ENCODE measurements around the gene SEL1L3.

SEL1L3 gene

GRCh38 chr4:25861280-25861950 lies 1.4 kb downstream of the SEL1L3 start:
- Histone ChIP-seq H4K20me1 (ENCODE audit: insufficient read depth, low read length) (peaks cover 42% of the 10 kb centered on the region), H3K9ac (ENCODE audit: low read length) (peak overlapping the region; percentile 76), H3K27ac (ENCODE audit: low read length) (peak overlapping the region; percentile 41), H3K4me2 (ENCODE audit: low read length) (peak overlapping the region; percentile 72), H2AFZ (ENCODE audit: low read depth, low read length) (no peak overlapping the region), H3K27me3 (ENCODE audit: low read depth, low read length) (no peaks in the 10 kb centered on the region), H3K9me3 (ENCODE audit: insufficient read depth, low read length) (no peaks in the 10 kb centered on the region), H3K36me3 (replicated peaks; ENCODE audit: low read depth, low read length) (peaks cover 22% of the 10 kb centered on the region), H3K4me1 (ENCODE audit: low read length) (peaks cover 36% of the 10 kb centered on the region), H3K79me2 (ENCODE audit: low read length) (peaks cover 58% of the 10 kb centered on the region), H3K4me3 (ENCODE audit: low read length) (peak overlapping the region; percentile 80)
- TF ChIP-seq EZH2phosphoT487 (IDR thresholded peaks at IDR 0.05; ENCODE audit: low read depth), result no peak
- no peak for TF ChIP-seq CTCF (IDR thresholded peaks at IDR 0.05; ENCODE audit: low read depth, low read length)

DNA sequence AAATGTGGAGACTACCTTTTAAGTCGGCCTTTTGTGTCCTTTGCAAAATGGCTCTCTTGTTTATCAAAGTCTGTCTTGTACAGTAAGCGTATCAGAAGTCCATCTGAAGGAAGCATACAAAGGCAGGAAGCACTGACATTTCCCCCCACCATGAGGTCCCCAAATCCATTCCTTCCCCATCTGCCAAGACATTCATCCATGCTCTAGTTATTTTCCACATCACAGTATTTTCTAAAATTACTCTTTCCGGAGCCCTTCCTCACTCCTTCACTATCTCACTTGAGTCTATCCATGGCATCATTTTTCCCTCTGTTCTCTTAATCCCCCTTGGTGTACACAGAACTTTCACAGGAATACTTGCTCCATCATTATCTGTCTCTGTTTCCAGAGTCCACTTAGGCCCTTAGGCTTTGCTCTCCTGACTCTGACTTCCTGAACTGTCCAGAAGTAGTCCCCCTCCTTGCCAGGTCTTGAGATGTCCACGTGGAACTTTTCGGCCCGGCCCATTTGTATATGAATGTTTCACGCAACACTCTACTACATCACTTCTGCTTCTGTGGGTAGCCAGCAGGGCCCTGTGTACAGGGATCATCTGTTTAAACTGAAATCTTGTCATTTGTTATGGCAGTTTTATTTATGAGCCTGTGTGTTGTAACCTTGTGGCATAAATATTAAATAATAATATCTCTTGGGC lies 2.1 kb downstream of the SEL1L3 start:
- Histone ChIP-seq H3K4me3 (ENCODE audit: low read length) (peak overlapping the region; percentile 80), H3K9me3 (ENCODE audit: insufficient read depth, low read length) (no peaks in the 10 kb centered on the region), H3K4me1 (ENCODE audit: low read length) (peaks cover 31% of the 10 kb centered on the region), H3K4me2 (ENCODE audit: low read length) (peak overlapping the region; percentile 72), H3K27me3 (ENCODE audit: low read depth, low read length) (no peaks in the 10 kb centered on the region), H3K79me2 (ENCODE audit: low read length) (peaks cover 65% of the 10 kb centered on the region), H3K9ac (ENCODE audit: low read length) (peak overlapping the region; percentile 76), H2AFZ (ENCODE audit: low read depth, low read length) (no peak overlapping the region), H3K36me3 (replicated peaks; ENCODE audit: low read depth, low read length) (peaks cover 22% of the 10 kb centered on the region), H4K20me1 (ENCODE audit: insufficient read depth, low read length) (peaks cover 48% of the 10 kb centered on the region), H3K27ac (ENCODE audit: low read length) (no peak overlapping the region; the same call in 1 of the 2 replicates)
- TF ChIP-seq CTCF (IDR thresholded peaks at IDR 0.05; ENCODE audit: low read depth, low read length) (no peak), EZH2phosphoT487 (IDR thresholded peaks at IDR 0.05; ENCODE audit: low read depth) (no peak)

GRCh38 chr4:25859429-25860148 lies 3.2 kb downstream of the SEL1L3 start:
- H3K4me3 ChIP-seq (ENCODE audit: low read length), result peak overlapping the region; percentile 80
- no peak overlapping the region for H2AFZ ChIP-seq (ENCODE audit: low read depth, low read length)
- no peak for TF ChIP-seq CTCF (IDR thresholded peaks at IDR 0.05; ENCODE audit: low read depth, low read length)
- TF ChIP-seq EZH2phosphoT487 (IDR thresholded peaks at IDR 0.05; ENCODE audit: low read depth), result no peak
- peaks cover 35% of the 10 kb centered on the region for H3K4me1 ChIP-seq (ENCODE audit: low read length)
- peaks cover 58% of the 10 kb centered on the region for H4K20me1 ChIP-seq (ENCODE audit: insufficient read depth, low read length)
- peak overlapping the region; percentile 72 for H3K4me2 ChIP-seq (ENCODE audit: low read length)
- H3K27me3 ChIP-seq (ENCODE audit: low read depth, low read length), result no peaks in the 10 kb centered on the region
- H3K9me3 ChIP-seq (ENCODE audit: insufficient read depth, low read length), result no peaks in the 10 kb centered on the region
- no peak overlapping the region for H3K9ac ChIP-seq (ENCODE audit: low read length)
- H3K36me3 ChIP-seq (replicated peaks; ENCODE audit: low read depth, low read length), result peaks cover 26% of the 10 kb centered on the region
- peaks cover 77% of the 10 kb centered on the region for H3K79me2 ChIP-seq (ENCODE audit: low read length)
- no peak overlapping the region; the same call in 1 of the 2 replicates for H3K27ac ChIP-seq (ENCODE audit: low read length)
